KOPT-K1 (cell line): ENCODE measurements around the gene ENPEP.
"Not testable (repeated sequence)": the region's sequence is repeated elsewhere in the genome, so short reads cannot be mapped to it uniquely, and the experiment has no call there.

Experiments
- H3K27ac ChIP-seq: fragments of 200-600 bp; sonication (generic); 2 replicates; pipeline ENCODE4 v1.5.1; 2016; ENCODE audit warnings: antibody characterized with exemption, mild to moderate bottlenecking, low read depth, low read length; ENCODE audit not compliant: poor library complexity, severe bottlenecking
- H3K36me3 ChIP-seq: fragments of 200-600 bp; sonication (generic); 2 replicates; pipeline ENCODE4 v1.5.1; 2017; ENCODE audit warnings: antibody characterized with exemption, mild to moderate bottlenecking, low read length, moderate library complexity; ENCODE audit not compliant: insufficient read depth
- H3K9me3 ChIP-seq: fragments of 200-600 bp; sonication (generic); 2 replicates; pipeline ENCODE4 v1.5.1; 2017; ENCODE audit warnings: antibody characterized with exemption, low read length, mild to moderate bottlenecking; ENCODE audit not compliant: insufficient read depth, poor library complexity, severe bottlenecking

The ENPEP gene

GRCh38 chr4:110527156-110527555, 51.2 kb downstream of the ENPEP start:
- Histone ChIP-seq H3K36me3 (no peaks in the 10 kb centered on the region), H3K27ac (peak overlapping the region; percentile 83), H3K9me3 (no peaks in the 10 kb centered on the region)

GRCh38 chr4:110532901-110533589, 57.1 kb downstream of the ENPEP start:
- Histone ChIP-seq H3K27ac (peak overlapping the region; percentile 74), H3K36me3 (peaks cover 18% of the 10 kb centered on the region; the same call in 1 of the 2 replicates), H3K9me3 (peaks cover 18% of the 10 kb centered on the region)

- peaks cover 21% of the 10 kb centered on the region for H3K9me3 ChIP-seq
These were observed 57.6 kb downstream of the ENPEP start for GRCh38 chr4:110533590-110533910.

GRCh38 chr4:110533940-110534339, 58.0 kb downstream of the ENPEP start:
- peak overlapping the region; percentile 74 for H3K27ac ChIP-seq

More at GRCh38 chr4:110533590-110533910, 57.6 kb downstream of the ENPEP start:
- H3K36me3 ChIP-seq = peaks cover 18% of the 10 kb centered on the region; the same call in 1 of the 2 replicates
- peak overlapping the region; percentile 74 for H3K27ac ChIP-seq

GRCh38 chr4:110540581-110540980, 64.6 kb downstream of the ENPEP start:
- Histone ChIP-seq H3K27ac (no peak overlapping the region), H3K9me3 (peaks cover 21% of the 10 kb centered on the region)

More at GRCh38 chr4:110533940-110534339, 58.0 kb downstream of the ENPEP start:
- H3K9me3 ChIP-seq = peaks cover 21% of the 10 kb centered on the region
- peaks cover 18% of the 10 kb centered on the region; the same call in 1 of the 2 replicates for H3K36me3 ChIP-seq

GRCh38 chr4:110540982-110541451, 65.1 kb downstream of the ENPEP start:
- Histone ChIP-seq H3K36me3 (peaks cover 47% of the 10 kb centered on the region; the same call in 1 of the 2 replicates), H3K27ac (no peak overlapping the region), H3K9me3 (peaks cover 21% of the 10 kb centered on the region)

More at GRCh38 chr4:110540581-110540980, 64.6 kb downstream of the ENPEP start:
- peaks cover 43% of the 10 kb centered on the region; the same call in 1 of the 2 replicates for H3K36me3 ChIP-seq

- Histone ChIP-seq H3K9me3 (no peaks in the 10 kb centered on the region), H3K27ac (no peak overlapping the region), H3K36me3 (peaks cover 38% of the 10 kb centered on the region)
These were observed 67.6 kb downstream of the ENPEP start for GRCh38 chr4:110543577-110543976.

- Histone ChIP-seq H3K9me3 (no peaks in the 10 kb centered on the region), H3K36me3 (peaks cover 44% of the 10 kb centered on the region), H3K27ac (no peak overlapping the region)
These were observed 68.6 kb downstream of the ENPEP start for GRCh38 chr4:110544594-110544993.

GRCh38 chr4:110550260-110550659, 74.3 kb downstream of the ENPEP start:
- no peaks in the 10 kb centered on the region for H3K9me3 ChIP-seq

GRCh38 chr4:110553197-110553596, 77.2 kb downstream of the ENPEP start:
- Histone ChIP-seq H3K9me3 (no peaks in the 10 kb centered on the region), H3K36me3 (peaks cover 63% of the 10 kb centered on the region), H3K27ac (no peak overlapping the region)

More at GRCh38 chr4:110550260-110550659, 74.3 kb downstream of the ENPEP start:
- Histone ChIP-seq H3K27ac (no peak overlapping the region), H3K36me3 (peaks cover 71% of the 10 kb centered on the region)

GRCh38 chr4:110567214-110567613, 91.3 kb downstream of the ENPEP start:
- Histone ChIP-seq H3K27ac (no peak overlapping the region), H3K9me3 (no peaks in the 10 kb centered on the region)

GRCh38 chr4:110576696-110577095, 100.7 kb downstream of the ENPEP start:
- not testable (repeated sequence) for H3K36me3 ChIP-seq, H3K27ac ChIP-seq, H3K9me3 ChIP-seq

More at GRCh38 chr4:110567214-110567613, 91.3 kb downstream of the ENPEP start:
- H3K36me3 ChIP-seq = peaks cover 19% of the 10 kb centered on the region

- Histone ChIP-seq H3K9me3 (no peaks in the 10 kb centered on the region), H3K27ac (no peak overlapping the region), H3K36me3 (no peaks in the 10 kb centered on the region)
These were observed 110.3 kb downstream of the ENPEP start for GRCh38 chr4:110586131-110586850.

GRCh38 chr4:110587666-110588285, 111.8 kb downstream of the ENPEP start:
- Histone ChIP-seq H3K9me3 (no peaks in the 10 kb centered on the region), H3K36me3 (no peaks in the 10 kb centered on the region)

GRCh38 chr4:110589297-110589696, 113.3 kb downstream of the ENPEP start:
- Histone ChIP-seq H3K27ac (no peak overlapping the region), H3K9me3 (no peaks in the 10 kb centered on the region), H3K36me3 (no peaks in the 10 kb centered on the region)

More at GRCh38 chr4:110587666-110588285, 111.8 kb downstream of the ENPEP start:
- no peak overlapping the region for H3K27ac ChIP-seq
